Activated CD4-positive, alpha-beta memory T cell treated with anti-CD3 and anti-CD28 coated beads, Interleukin-2, amount 10 ng/mL, durations not matched to agents 7 days and 5 days (primary cell): ENCODE results near the gene FAM171A1. TPM values are rescaled to one million over a fixed set of nuclear protein-coding genes. Genes with fewer than 3 reads are reported as not detected.
"Not testable (repeated sequence)": the region's sequence is repeated elsewhere in the genome, so short reads cannot be mapped to it uniquely, and the experiment has no call there.

Experiments
- CTCF ChIA-PET: fragments of 350-600 bp; sonication (Branson Sonifier 250); formaldehyde crosslinking; loops from one replicate; lab custom pipeline; 2021; ENCODE audit warnings: antibody characterized with exemption, inconsistent platforms; lab: Charles Lee
- POLR2A ChIA-PET: fragments of 350-600 bp; sonication (Branson Sonifier 250); formaldehyde crosslinking; loops from one replicate; lab custom pipeline; 2021; ENCODE audit warnings: antibody characterized with exemption; lab: Charles Lee
- DNase-seq: peaks from one replicate; pipeline ENCODE4 v3.0.0-alpha.2; 2020
- H3K27ac Mint-ChIP-seq: one replicate; pipeline ENCODE4 v1.8.0; 2021; ENCODE audit warnings: mild to moderate bottlenecking, mixed read lengths
- H3K27me3 Mint-ChIP-seq: one replicate; pipeline ENCODE4 v1.8.0; 2021; ENCODE audit warnings: mixed read lengths
- H3K36me3 Mint-ChIP-seq: one replicate; pipeline ENCODE4 v1.8.0; 2021; ENCODE audit warnings: low read depth, mixed read lengths
- H3K4me1 Mint-ChIP-seq: one replicate; pipeline ENCODE4 v1.8.0; 2021; ENCODE audit warnings: mixed read lengths
- H3K4me3 Mint-ChIP-seq: one replicate; pipeline ENCODE4 v1.8.0; 2021; ENCODE audit warnings: mild to moderate bottlenecking, mixed read lengths
- H3K9me3 Mint-ChIP-seq: one replicate; pipeline ENCODE4 v1.8.0; 2021; ENCODE audit warnings: mixed read lengths
- total RNA-seq, 2 experiments: library from RNA; stranded (reverse); gene quantifications; one replicate each; pipeline ENCODE4 v1.2.3, GENCODE V29; 2021

FAM171A1 gene
- total RNA-seq, 2 experiments from 2014 or later, result 6.0 to 6.8 TPM

DNA sequence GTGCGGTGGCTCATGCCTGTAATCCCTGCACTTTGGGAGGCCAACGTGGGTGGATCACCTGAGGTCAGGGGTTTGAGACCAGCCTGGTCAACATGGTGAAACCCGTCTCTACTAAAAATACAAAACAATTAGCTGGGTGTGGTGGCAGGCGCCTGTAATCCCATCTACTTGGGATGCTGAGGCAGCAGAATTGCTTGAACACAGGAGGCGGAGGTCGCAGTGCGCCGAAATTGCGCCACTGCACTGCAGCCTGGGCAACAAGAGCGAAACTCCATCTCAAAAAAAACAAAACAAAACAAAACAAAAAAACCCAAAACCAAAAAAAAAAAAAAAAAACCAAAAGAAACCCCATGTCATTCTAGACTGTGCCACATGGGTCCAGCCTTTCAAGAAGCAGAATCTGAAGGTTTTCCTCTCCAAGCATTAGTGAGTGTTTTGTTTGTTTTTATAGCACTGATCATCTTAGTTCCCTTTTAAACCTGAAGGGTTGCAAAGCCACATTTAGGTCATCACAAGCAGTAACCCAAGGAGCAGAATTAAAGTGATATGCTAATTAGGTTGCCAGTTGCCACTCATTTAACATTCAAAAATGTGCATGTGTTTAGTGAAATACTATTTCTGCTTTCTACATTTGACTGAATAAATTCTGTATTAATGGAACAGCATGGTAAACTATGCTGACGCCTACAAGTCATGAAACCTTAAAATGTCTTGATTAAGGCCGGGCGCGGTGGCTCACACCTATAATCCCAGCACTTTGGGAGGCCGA is 68.7 kb downstream of the FAM171A1 start:
- H3K27me3 Mint-ChIP-seq, H3K9me3 Mint-ChIP-seq, H3K4me1 Mint-ChIP-seq, H3K4me3 Mint-ChIP-seq, POLR2A ChIA-PET, CTCF ChIA-PET, DNase-seq, H3K27ac Mint-ChIP-seq, H3K36me3 Mint-ChIP-seq: not testable (repeated sequence)

DNA sequence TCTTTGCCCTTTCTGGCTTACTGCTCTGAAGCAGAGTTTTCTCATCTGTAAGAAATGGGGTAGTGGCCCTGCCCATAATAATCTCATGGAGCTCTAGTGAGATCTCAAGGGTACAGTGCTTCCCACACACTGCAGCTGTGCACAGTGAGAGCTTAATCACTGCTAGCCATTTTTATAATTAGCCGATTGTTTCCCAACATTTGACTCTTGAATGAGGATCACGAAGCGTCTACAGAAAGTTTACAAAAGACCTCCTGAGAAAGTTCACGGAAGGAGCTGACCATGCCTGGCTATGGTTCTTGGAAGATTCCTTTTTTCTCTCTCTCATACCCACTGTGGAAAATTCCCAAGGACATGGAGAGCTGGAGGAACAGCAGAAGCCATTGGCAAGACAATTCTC is 70.4 kb downstream of the FAM171A1 start:
- POLR2A ChIA-PET, result no interaction called here

DNA sequence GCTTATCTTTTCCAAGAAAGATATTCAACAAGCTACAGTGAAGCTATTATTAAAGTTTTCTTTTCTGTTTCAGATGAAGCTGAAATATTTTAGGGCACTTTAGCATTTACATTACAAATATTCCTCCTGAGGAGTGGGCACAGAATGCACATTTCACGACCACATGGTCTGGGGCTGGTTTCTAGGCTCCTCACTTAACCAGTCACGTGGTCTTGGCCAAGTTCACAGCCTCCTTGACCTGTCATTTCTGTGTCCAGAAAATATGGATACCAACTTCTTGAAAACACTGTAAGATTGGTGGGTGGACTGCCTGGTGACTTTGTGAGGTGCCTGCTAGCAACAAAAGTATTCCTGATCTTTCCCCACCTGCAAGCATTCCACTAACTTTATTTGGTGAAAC is 70.9 kb downstream of the FAM171A1 start:
- ChIA-PET CTCF (interaction anchor here (0.6 kb wide), 1 partner anchor 177 kb away, joined by 3 read pairs; no protein-coding TSS in a partner anchor), POLR2A (no interaction called here)
- no peak for DNase-seq
- no peak overlapping the region for H3K27ac Mint-ChIP-seq
- H3K4me1 Mint-ChIP-seq, result no peaks in the 10 kb centered on the region
- H3K9me3 Mint-ChIP-seq, result no peaks in the 10 kb centered on the region
- no peaks in the 10 kb centered on the region for H3K36me3 Mint-ChIP-seq
- H3K4me3 Mint-ChIP-seq, result no peak overlapping the region
- peaks cover 3% of the 10 kb centered on the region for H3K27me3 Mint-ChIP-seq

More for the DNA sequence above, 70.4 kb downstream of the FAM171A1 start:
- no peak overlapping the region for H3K27ac Mint-ChIP-seq
- no peak for DNase-seq
- no peaks in the 10 kb centered on the region for H3K4me1 Mint-ChIP-seq
- H3K4me3 Mint-ChIP-seq, result no peak overlapping the region
- H3K27me3 Mint-ChIP-seq, result peaks cover 3% of the 10 kb centered on the region
- H3K9me3 Mint-ChIP-seq, result no peaks in the 10 kb centered on the region
- CTCF ChIA-PET, result no interaction called here
- no peaks in the 10 kb centered on the region for H3K36me3 Mint-ChIP-seq

DNA sequence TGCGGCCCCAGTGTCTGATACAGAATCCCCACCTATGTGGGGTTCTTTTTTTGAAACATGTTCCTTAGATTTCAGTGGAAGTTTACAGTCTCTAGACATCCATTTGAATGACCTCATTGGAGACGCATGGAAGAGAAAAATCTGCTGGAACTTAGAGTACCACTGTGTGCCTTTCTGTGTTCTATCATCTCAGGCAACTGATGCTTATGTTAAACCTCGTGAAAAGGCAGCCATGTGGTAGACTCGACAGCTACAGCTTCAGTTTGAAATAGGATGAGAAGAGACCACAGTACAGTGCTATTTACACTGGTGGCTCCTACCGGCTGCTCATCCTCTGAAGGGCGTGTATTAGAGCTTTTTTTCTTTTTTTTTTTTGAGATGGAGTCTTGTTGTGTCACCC is 74.4 kb downstream of the FAM171A1 start:
- H3K4me1 Mint-ChIP-seq, result peaks cover 5% of the 10 kb centered on the region
- DNase-seq, result no peak
- H3K27ac Mint-ChIP-seq, result no peak overlapping the region
- no peaks in the 10 kb centered on the region for H3K36me3 Mint-ChIP-seq
- no peak overlapping the region for H3K4me3 Mint-ChIP-seq
- POLR2A ChIA-PET, result no interaction called here
- H3K9me3 Mint-ChIP-seq, result no peaks in the 10 kb centered on the region
- CTCF ChIA-PET, result no interaction called here
- H3K27me3 Mint-ChIP-seq, result peaks cover 14% of the 10 kb centered on the region

DNA sequence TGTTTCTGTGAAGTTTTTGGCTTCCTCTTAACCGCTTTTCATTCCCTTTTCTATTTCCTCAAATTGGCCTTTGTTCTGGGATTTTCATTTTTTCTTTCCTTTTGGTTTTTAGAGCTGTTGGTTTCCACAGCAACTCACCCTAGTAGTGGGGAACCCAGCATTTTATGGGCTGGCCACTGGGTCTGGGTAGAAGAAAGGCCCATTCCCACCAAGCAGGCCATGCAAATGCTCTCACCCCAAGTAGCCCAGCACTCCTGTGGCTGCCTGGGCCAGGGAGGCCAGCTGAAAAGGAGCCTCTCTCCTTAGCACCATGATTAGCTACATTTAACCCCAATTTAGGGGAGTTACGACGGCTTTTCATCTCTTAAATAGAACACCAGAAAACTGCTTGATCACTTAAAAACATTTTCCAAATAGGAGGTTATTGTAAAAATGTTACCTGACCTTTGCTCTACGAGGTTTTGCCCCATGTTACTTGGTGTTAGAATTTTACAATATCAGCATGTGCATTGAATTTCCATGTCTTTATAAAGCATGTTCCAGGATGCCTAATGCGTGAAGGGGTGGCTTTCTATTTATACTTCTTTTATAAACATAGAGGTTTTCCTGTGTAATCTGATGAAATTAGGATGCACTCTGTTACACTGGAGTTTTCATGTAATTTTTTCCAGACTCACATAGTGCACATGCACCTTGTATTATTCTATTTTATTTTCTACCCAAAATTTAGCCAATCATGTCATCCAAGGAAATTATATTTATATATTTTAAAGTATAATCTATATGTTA is 75.4 kb downstream of the FAM171A1 start:
- Mint-ChIP-seq H3K4me3 (no peak overlapping the region), H3K4me1 (peaks cover 5% of the 10 kb centered on the region), H3K27me3 (peaks cover 14% of the 10 kb centered on the region), H3K9me3 (no peaks in the 10 kb centered on the region), H3K36me3 (no peaks in the 10 kb centered on the region), H3K27ac (no peak overlapping the region)
- no peak for DNase-seq
- POLR2A ChIA-PET, result no interaction called here
- CTCF ChIA-PET, result no interaction called here

DNA sequence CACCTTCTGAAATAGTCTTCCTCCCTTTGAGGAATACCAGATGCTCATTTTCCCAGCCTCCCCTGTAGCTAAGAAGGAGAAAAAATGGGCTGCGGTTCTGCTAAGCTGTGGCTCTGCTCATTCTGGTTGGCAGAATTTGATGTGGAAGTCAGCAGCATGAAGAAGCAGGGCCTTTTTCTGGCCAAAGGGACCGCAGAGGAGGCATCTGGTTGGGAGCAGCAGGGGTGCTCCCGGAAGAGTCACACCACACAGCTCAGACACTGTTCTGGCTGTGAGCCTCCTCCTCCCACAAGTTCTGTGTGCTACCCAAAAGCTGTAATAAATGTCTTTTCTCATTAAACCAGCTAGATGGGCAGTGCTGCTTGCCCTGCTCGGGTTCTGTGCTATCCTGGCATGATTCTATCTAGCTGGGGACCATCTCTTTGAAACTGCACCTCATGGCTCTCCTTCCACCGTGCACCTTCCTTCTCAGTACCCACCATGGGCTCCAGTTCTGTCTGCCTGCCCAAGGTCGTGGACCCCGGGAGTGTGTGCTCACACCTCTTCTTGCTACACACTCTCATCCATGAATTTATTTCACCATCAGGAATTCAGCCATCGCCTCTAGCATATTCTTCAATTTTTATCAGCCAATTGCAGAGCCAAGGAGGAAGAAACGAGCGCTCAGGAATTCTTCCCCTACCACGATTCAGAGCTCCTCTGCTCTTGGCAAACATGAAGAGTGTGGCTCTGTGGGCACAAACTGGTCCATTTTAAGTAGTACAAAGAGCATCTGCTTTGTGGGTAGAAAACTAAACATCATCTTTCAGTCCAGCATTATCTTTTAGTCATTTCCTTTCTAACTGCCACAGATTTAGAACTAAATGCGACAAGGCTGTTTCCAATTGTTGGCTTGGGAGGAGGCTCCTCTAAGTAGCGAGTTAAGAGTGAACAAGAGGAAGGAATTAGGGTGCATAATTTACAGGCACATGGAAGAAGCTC is 76.9 kb downstream of the FAM171A1 start:
- POLR2A ChIA-PET, result no interaction called here
- no peak for DNase-seq
- Mint-ChIP-seq H3K27me3 (peaks cover 14% of the 10 kb centered on the region), H3K4me3 (no peak overlapping the region), H3K27ac (no peak overlapping the region), H3K4me1 (peaks cover 5% of the 10 kb centered on the region), H3K36me3 (no peaks in the 10 kb centered on the region), H3K9me3 (no peaks in the 10 kb centered on the region)
- CTCF ChIA-PET, result no interaction called here

DNA sequence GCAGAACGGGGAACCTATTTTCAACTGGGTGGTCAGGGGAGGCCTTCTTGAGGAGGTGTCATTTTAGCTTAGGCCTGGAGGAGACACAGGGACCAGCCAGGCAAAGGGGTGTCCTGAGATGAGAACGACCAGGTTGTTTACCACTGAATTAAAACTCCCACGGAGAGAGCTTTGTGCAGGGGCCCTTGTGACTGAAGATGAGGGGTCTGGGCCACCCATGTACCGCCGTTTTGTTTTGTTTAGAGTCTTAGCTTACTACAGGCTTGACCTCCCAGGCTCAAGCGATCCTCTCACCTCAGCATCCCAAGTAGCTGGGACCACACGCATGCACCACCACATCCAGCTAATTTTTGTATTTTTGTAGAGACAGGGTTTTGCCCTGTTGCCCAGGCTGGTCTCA is 80.4 kb downstream of the FAM171A1 start:
- Mint-ChIP-seq H3K4me3 (no peak overlapping the region), H3K36me3 (no peaks in the 10 kb centered on the region), H3K4me1 (peaks cover 5% of the 10 kb centered on the region), H3K27me3 (peaks cover 11% of the 10 kb centered on the region), H3K27ac (no peak overlapping the region), H3K9me3 (no peaks in the 10 kb centered on the region)
- CTCF ChIA-PET, result interaction anchor here (0.6 kb wide), 1 partner anchor 22 kb away, joined by 3 read pairs; no protein-coding TSS in a partner anchor
- no peak for DNase-seq
- POLR2A ChIA-PET, result no interaction called here

DNA sequence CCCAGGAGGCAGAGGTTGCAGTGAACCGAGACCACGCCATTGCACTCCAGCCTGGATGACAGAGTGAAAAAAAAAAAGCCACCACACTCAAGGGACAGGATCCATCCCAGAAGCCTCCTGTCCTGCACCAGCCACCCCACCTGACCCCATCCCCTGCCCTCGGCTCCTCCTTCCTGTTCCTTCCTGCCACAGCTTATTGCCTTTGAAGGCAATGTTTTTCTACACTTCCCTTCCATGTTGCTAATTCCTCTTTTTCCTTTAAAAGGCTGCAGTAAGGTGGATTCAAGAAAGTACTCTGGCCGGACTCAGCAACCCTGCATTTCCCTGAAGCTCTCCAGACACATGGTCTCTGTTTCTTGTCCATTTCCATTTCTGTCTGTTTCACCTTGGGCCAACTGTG is 80.9 kb downstream of the FAM171A1 start:
- no peak for DNase-seq
- peaks cover 11% of the 10 kb centered on the region for H3K27me3 Mint-ChIP-seq
- no peak overlapping the region for H3K4me3 Mint-ChIP-seq
- peaks cover 5% of the 10 kb centered on the region for H3K4me1 Mint-ChIP-seq
- H3K9me3 Mint-ChIP-seq, result no peaks in the 10 kb centered on the region
- CTCF ChIA-PET, result no interaction called here
- H3K36me3 Mint-ChIP-seq, result no peaks in the 10 kb centered on the region
- H3K27ac Mint-ChIP-seq, result no peak overlapping the region
- POLR2A ChIA-PET, result no interaction called here

DNA sequence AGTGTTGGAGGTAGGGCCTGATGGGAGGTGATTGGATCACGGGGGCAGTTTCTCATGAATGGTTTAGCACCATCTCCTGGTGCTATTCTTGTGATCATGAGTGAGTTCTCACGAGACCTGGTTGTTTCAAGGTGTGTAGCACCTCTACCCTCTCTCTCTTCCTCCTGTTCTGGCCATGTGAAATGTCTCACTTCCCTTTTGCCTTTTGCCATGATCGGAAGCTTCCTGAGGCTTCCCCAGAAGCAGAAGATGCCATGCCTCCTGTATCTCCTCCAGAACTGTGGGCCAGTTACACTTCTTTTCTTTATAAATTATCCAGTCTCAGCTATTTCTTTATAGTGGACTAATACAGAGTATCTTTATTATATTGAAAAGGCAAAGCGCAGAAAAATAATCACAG is 90.1 kb downstream of the FAM171A1 start:
- H3K4me3 Mint-ChIP-seq, result no peak overlapping the region
- no peak for DNase-seq
- no peaks in the 10 kb centered on the region for H3K27me3 Mint-ChIP-seq
- H3K4me1 Mint-ChIP-seq, result no peaks in the 10 kb centered on the region
- POLR2A ChIA-PET, result no interaction called here
- CTCF ChIA-PET, result no interaction called here
- no peaks in the 10 kb centered on the region for H3K9me3 Mint-ChIP-seq
- H3K27ac Mint-ChIP-seq, result no peak overlapping the region
- H3K36me3 Mint-ChIP-seq, result no peaks in the 10 kb centered on the region

DNA sequence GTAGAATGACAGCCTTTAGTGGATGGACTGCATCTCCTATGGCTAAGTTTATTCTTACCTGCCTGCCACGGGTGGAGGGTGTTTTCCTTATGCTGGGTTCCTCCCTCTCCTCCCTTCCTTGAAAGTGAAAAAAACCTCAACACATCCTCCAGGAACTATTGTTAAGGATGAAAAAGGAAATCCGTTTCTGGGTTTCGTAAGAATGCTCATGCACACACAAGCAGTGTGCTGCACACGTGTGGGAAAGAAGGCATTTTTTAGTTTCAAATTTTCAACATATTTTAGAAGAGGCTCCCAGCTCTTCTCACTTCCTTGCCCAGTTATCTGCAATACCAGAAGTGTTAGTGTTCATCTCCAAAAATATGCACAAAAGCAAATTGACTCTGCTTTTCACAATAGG is 90.6 kb downstream of the FAM171A1 start:
- CTCF ChIA-PET, result no interaction called here
- H3K4me3 Mint-ChIP-seq, result no peak overlapping the region
- H3K4me1 Mint-ChIP-seq, result no peaks in the 10 kb centered on the region
- no peaks in the 10 kb centered on the region for H3K27me3 Mint-ChIP-seq
- no peaks in the 10 kb centered on the region for H3K36me3 Mint-ChIP-seq
- POLR2A ChIA-PET, result no interaction called here
- no peak for DNase-seq
- no peaks in the 10 kb centered on the region for H3K9me3 Mint-ChIP-seq
- no peak overlapping the region for H3K27ac Mint-ChIP-seq

DNA sequence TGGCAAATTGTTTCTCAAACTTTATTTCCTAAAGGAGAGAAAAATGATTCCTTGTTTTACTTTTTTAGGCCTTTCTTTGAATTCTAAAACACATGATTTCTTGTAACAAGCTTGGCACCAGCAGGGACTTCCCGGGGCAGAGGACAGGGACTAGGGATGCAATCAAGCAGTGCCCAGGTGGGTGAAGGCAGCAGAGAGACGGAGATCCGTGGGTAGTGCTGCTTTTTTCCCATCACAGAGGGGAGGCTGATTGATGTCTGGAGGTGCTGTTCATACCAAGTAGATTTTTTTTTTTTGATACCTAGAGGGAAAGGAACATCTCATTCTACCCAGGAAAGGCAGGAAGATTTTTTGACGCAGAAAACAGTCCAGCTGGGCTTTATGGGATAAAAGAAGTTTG is 91.9 kb downstream of the FAM171A1 start:
- Mint-ChIP-seq H3K36me3 (no peaks in the 10 kb centered on the region), H3K4me3 (no peak overlapping the region), H3K9me3 (no peaks in the 10 kb centered on the region), H3K27me3 (no peaks in the 10 kb centered on the region), H3K4me1 (no peaks in the 10 kb centered on the region), H3K27ac (no peak overlapping the region)
- no peak for DNase-seq
- CTCF ChIA-PET, result no interaction called here
- POLR2A ChIA-PET, result no interaction called here

DNA sequence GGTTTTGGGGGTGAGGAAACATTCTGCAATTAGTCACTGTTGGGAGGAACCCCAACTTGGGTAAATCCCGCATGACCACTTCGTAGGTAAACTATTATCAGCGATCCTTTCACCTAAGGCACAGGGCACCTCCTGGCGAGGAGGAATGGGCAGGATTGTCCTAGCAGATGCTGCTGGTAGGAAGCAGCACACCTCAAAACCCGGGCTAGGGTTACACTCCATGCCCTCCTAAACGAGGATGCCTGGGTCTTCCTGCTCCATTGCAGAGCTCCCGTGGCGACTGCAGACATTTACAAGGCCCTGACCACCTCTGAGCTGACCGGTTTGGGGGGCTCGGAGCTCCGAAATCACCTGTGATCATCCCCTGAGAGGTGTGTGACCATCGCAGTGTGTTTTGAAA is 92.3 kb downstream of the FAM171A1 start:
- ChIA-PET CTCF (no interaction called here), POLR2A (no interaction called here)
- Mint-ChIP-seq H3K4me3 (no peak overlapping the region), H3K9me3 (no peaks in the 10 kb centered on the region), H3K27me3 (no peaks in the 10 kb centered on the region), H3K27ac (no peak overlapping the region), H3K4me1 (no peaks in the 10 kb centered on the region), H3K36me3 (no peaks in the 10 kb centered on the region)
- DNase-seq, result no peak

DNA sequence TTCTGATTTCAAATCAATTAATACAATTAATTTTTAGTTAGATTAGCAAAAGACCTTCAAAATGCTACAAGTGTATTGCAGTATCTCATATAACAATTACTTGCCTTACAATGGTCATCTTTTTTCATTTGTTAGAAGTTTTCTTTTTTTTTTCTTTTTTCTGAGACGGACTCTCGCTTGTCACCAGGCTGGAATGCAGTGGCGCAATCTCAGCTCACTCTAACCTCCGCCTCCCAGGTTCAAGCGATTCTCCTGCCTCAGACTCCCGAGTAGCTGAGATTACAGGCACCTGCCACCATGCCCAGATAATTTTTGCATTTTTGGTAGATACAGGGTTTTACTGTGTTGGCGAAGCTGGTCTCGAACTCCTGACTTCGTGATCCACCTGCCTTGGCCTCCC is 95.0 kb downstream of the FAM171A1 start:
- CTCF ChIA-PET, H3K4me3 Mint-ChIP-seq, H3K4me1 Mint-ChIP-seq, DNase-seq, H3K27me3 Mint-ChIP-seq, H3K9me3 Mint-ChIP-seq, H3K27ac Mint-ChIP-seq, H3K36me3 Mint-ChIP-seq, POLR2A ChIA-PET: not testable (repeated sequence)
